HG03354 (cell line): ENCODE data around the gene STK35.
"Not testable (repeated sequence)": the region's sequence is repeated elsewhere in the genome, so short reads cannot be mapped to it uniquely, and the experiment has no call there.

Experiments used
- ATAC-seq: cut with Tn5 transposase; IDR thresholded peaks from one replicate; pipeline ENCODE4 v1.9.1; 2021; ENCODE audit warnings: mild to moderate bottlenecking; ENCODE audit not compliant: unreplicated experiment, poor library complexity, severe bottlenecking

Gene STK35

GRCh38 chr20:2152317-2152716, 50.7 kb downstream of the STK35 start:
- ATAC-seq = no peak

- ATAC-seq = no peak
Measured at GRCh38 chr20:2153326-2153725, 51.7 kb downstream of the STK35 start.

GRCh38 chr20:2156224-2156623, 54.6 kb downstream of the STK35 start:
- no peak for ATAC-seq

GRCh38 chr20:2156666-2157624, 55.3 kb downstream of the STK35 start:
- no peak for ATAC-seq

GRCh38 chr20:2162125-2162822, 60.6 kb downstream of the STK35 start:
- no peak for ATAC-seq

- no peak for ATAC-seq
Measured at GRCh38 chr20:2162823-2163166, 61.2 kb downstream of the STK35 start.

- no peak for ATAC-seq
Measured at GRCh38 chr20:2163312-2163711, 61.7 kb downstream of the STK35 start.

- ATAC-seq = no peak
Measured at GRCh38 chr20:2163757-2164156, 62.1 kb downstream of the STK35 start.

- ATAC-seq = no peak
Measured at GRCh38 chr20:2164421-2164820, 62.8 kb downstream of the STK35 start.

- no peak for ATAC-seq
Measured at GRCh38 chr20:2164966-2165365, 63.3 kb downstream of the STK35 start.

GRCh38 chr20:2165871-2166270, 64.2 kb downstream of the STK35 start:
- ATAC-seq = no peak

- no peak for ATAC-seq
Measured at GRCh38 chr20:2167112-2167511, 65.5 kb downstream of the STK35 start.

GRCh38 chr20:2168946-2169345, 67.3 kb downstream of the STK35 start:
- ATAC-seq = no peak

- no peak for ATAC-seq
Measured at GRCh38 chr20:2169456-2170088, 67.9 kb downstream of the STK35 start.

- no peak for ATAC-seq
Measured at GRCh38 chr20:2170404-2170803, 68.8 kb downstream of the STK35 start.

GRCh38 chr20:2171266-2171790, 69.7 kb downstream of the STK35 start:
- ATAC-seq = no peak

- ATAC-seq = not testable (repeated sequence)
Measured at GRCh38 chr20:2171840-2172239, 70.2 kb downstream of the STK35 start.

GRCh38 chr20:2172305-2173175, 70.9 kb downstream of the STK35 start:
- no peak for ATAC-seq

- no peak for ATAC-seq
Measured at GRCh38 chr20:2173186-2173585, 71.6 kb downstream of the STK35 start.
